ENCODE measurements around the gene NDUFS6.

The NDUFS6 gene

GRCh38 chr5:1783216-1783554 lies 18.0 kb upstream of the NDUFS6 start:
- DNase-seq (ENCODE audit: low read depth): no peak

- no peak for DNase-seq (ENCODE audit: low read depth)
Measured at GRCh38 chr5:1784197-1785050, 16.8 kb upstream of the NDUFS6 start.

- DNase-seq (ENCODE audit: low read depth): no peak
Measured at GRCh38 chr5:1785062-1785461, 16.1 kb upstream of the NDUFS6 start.

GRCh38 chr5:1785984-1786383 lies 15.2 kb upstream of the NDUFS6 start:
- no peak for DNase-seq (ENCODE audit: low read depth)

GRCh38 chr5:1786621-1787471 lies 14.4 kb upstream of the NDUFS6 start:
- DNase-seq (ENCODE audit: low read depth): no peak

- no peak for DNase-seq (ENCODE audit: low read depth)
Measured at GRCh38 chr5:1787472-1788047, 13.6 kb upstream of the NDUFS6 start.

GRCh38 chr5:1788200-1788599 lies 13.0 kb upstream of the NDUFS6 start:
- no peak for DNase-seq (ENCODE audit: low read depth)

- no peak for DNase-seq (ENCODE audit: low read depth)
Measured at GRCh38 chr5:1788828-1789227, 12.4 kb upstream of the NDUFS6 start.

GRCh38 chr5:1789438-1789833 lies 11.8 kb upstream of the NDUFS6 start:
- DNase-seq (ENCODE audit: low read depth): peak; percentile 82

GRCh38 chr5:1789834-1790471 lies 11.3 kb upstream of the NDUFS6 start:
- DNase-seq (ENCODE audit: low read depth): peak; percentile 95

- DNase-seq (ENCODE audit: low read depth): no peak
Measured at GRCh38 chr5:1791176-1791575, 10.0 kb upstream of the NDUFS6 start.

GRCh38 chr5:1792842-1793266 lies 8.4 kb upstream of the NDUFS6 start:
- DNase-seq (ENCODE audit: low read depth): peak; percentile 93

- peak; percentile 25 for DNase-seq (ENCODE audit: low read depth)
Measured at GRCh38 chr5:1793301-1793740, 7.9 kb upstream of the NDUFS6 start.

GRCh38 chr5:1793966-1794900 lies 7.0 kb upstream of the NDUFS6 start:
- DNase-seq (ENCODE audit: low read depth): peak; percentile 93

GRCh38 chr5:1794901-1795290 lies 6.3 kb upstream of the NDUFS6 start:
- no peak for DNase-seq (ENCODE audit: low read depth)

- DNase-seq (ENCODE audit: low read depth): no peak
Measured at GRCh38 chr5:1795506-1795905, 5.7 kb upstream of the NDUFS6 start.

GRCh38 chr5:1795931-1796330 lies 5.3 kb upstream of the NDUFS6 start:
- no peak for DNase-seq (ENCODE audit: low read depth)

- DNase-seq (ENCODE audit: low read depth): no peak
Measured at GRCh38 chr5:1796371-1797102, 4.7 kb upstream of the NDUFS6 start.

- no peak for DNase-seq (ENCODE audit: low read depth)
Measured at GRCh38 chr5:1797103-1797800, 4.0 kb upstream of the NDUFS6 start.

GRCh38 chr5:1797855-1798254 lies 3.4 kb upstream of the NDUFS6 start:
- DNase-seq (ENCODE audit: low read depth): no peak
